HL-60 (cell line): ENCODE results near the gene DOCK1.

Experiments
- CTCF ChIP-seq: IDR thresholded peaks from one replicate; pipeline ENCODE4 v1.5.1; 2011; ENCODE audit warnings: low read length, control low read depth, inconsistent platforms; ENCODE audit not compliant: insufficient read depth
- GABPA ChIP-seq: IDR thresholded peaks from 2 replicates; pipeline ENCODE4 v1.6.1; 2012; ENCODE audit warnings: low read depth
- POLR2AphosphoS5 ChIP-seq: IDR thresholded peaks from 2 replicates; pipeline ENCODE4 v1.6.1; 2012; ENCODE audit warnings: low read depth

- TF ChIP-seq CTCF, result no peak
- no peak for TF ChIP-seq GABPA
- no peak for TF ChIP-seq POLR2AphosphoS5
Observed at GRCh38 chr10:126907423-126907970, 2.3 kb downstream of the DOCK1 start.
